ENCODE data around the gene GAL3ST2.
"Not testable (repeated sequence)": the region's sequence is repeated elsewhere in the genome, so short reads cannot be mapped to it uniquely, and the experiment has no call there.

Gene GAL3ST2

DNA sequence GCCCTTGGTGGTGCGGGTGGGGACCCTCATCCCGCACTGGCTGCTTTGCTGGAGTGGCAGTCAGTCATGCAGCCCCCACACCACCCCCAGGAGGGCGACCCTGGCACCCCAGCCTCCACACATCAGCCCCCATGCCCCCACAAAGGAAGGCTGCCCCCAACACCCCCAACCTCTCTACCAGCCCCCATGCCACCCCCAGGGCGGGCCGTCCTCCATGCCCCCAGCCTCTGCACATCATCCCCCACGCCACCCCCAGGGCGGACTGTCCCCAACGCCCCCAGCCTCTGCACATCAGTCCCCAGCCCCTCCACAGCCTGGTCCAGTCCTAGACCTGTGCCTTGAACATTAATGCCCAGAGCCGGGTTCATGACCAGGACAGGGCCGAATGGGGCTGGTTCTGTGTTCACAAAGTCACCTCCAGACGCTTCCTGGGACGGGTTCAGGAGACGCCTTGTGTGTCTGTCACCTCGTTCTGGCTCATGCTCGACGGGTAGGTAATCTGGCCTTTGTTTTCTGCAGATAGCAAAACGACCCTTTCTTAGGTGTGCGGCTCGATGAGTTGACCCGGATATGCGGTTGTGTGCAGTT lies 23.8 kb upstream of the GAL3ST2 start:
- in situ Hi-C loops (cut with MboI; ENCODE audit: low sequenced_read_pairs, unreplicated experiment) = no loop called here
- no peak for DNase-seq (ENCODE audit: low spot score)
- TF ChIP-seq CTCF (IDR thresholded peaks at IDR 0.05; ENCODE audit: borderline replicate concordance, control extremely low read depth, extremely low read depth, insufficient read depth, missing control alignments) = no peak

DNA sequence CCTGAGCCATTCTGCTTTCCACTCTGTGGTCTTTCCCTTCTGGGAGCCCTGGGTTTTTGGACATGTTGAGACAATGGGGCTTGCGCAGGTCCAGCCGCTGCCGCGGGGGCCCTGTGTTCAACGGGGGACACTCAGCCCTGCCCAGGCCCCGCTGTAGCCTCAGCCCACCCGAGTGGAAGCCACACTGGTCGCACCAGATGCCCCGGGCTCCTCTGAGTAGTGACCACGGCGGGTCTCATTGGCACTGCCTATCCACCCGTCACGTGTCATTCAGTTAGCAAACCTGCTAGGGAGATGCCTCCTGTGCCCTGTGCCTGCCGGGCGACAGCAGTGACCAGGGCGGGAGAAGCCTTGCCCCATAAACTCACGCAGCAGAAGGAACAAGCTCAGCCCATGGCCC lies 23.1 kb upstream of the GAL3ST2 start:
- TF ChIP-seq CTCF (IDR thresholded peaks at IDR 0.05; ENCODE audit: borderline replicate concordance, control extremely low read depth, extremely low read depth, insufficient read depth, missing control alignments) = no peak
- DNase-seq (ENCODE audit: low spot score) = no peak
- in situ Hi-C loops (cut with MboI; ENCODE audit: low sequenced_read_pairs, unreplicated experiment) = no loop called here

DNA sequence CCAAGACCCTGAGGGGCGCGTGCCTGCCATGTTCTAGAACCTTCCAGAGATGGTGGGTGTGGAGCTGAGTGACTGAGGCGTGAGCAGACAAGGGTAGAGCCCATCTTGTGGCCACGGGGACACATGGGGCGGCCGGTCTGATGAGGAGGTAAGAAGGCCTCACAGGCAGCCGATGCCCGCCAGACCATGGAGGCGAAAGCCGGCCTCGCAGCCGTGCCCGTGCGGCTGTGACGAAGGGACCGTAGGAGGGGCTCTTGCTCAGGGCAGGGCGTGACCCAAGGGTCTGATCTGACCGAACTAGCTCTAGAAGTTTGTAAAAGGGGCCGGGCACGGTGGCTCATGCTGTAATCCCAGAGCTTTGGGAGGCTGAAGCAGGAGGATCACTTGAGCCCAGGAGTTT lies 22.6 kb upstream of the GAL3ST2 start:
- in situ Hi-C loops (cut with MboI; ENCODE audit: low sequenced_read_pairs, unreplicated experiment) = no loop called here
- DNase-seq (ENCODE audit: low spot score) = no peak
- TF ChIP-seq CTCF (IDR thresholded peaks at IDR 0.05; ENCODE audit: borderline replicate concordance, control extremely low read depth, extremely low read depth, insufficient read depth, missing control alignments) = no peak

GRCh38 chr2:241755166-241755565 lies 21.5 kb upstream of the GAL3ST2 start:
- TF ChIP-seq CTCF (IDR thresholded peaks at IDR 0.05; ENCODE audit: borderline replicate concordance, control extremely low read depth, extremely low read depth, insufficient read depth, missing control alignments) = no peak
- DNase-seq (ENCODE audit: low spot score) = no peak
- in situ Hi-C loops (cut with MboI; ENCODE audit: low sequenced_read_pairs, unreplicated experiment) = no loop called here

GRCh38 chr2:241755777-241756176 lies 20.8 kb upstream of the GAL3ST2 start:
- TF ChIP-seq CTCF (IDR thresholded peaks at IDR 0.05; ENCODE audit: borderline replicate concordance, control extremely low read depth, extremely low read depth, insufficient read depth, missing control alignments) = no peak
- no peak for DNase-seq (ENCODE audit: low spot score)
- in situ Hi-C loops (cut with MboI; ENCODE audit: low sequenced_read_pairs, unreplicated experiment) = no loop called here

DNA sequence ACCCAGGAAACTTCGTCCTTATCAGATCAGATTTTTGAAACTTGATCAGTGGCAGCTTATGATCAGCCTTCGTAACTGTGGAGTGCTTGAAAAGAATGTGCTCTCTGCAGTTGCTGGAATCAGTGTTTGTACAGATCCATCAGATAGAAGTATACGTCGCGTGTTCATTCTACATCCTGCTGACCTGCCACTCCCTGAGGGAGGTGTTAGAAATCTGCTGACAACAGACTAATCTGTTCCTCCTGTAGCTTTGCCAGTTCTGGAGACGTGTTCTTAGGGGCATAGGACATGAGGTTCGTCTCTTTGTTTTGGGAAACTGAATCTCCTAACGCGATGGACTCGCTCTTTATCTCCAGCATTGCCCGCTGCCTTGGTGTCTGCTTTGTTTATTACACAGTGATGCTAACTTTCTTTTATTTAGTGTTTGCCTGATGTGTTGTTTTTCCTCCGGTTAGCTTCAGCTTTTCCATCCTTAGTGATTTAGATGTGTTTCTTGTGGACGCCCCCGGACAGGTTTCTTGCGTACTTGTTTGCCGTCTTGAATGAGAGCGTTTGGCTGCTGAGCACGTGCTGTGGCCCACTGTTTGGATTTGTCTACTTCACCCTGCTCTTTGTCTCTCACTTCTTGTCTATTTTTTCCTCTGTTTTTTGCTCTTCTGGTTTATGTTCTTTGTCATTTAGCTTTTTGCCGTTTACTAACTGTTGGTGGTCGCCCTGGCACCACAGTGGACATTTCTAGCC lies 17.4 kb upstream of the GAL3ST2 start:
- DNase-seq (ENCODE audit: low spot score) = no peak
- in situ Hi-C loops (cut with MboI; ENCODE audit: low sequenced_read_pairs, unreplicated experiment) = no loop called here
- no peak for TF ChIP-seq CTCF (IDR thresholded peaks at IDR 0.05; ENCODE audit: borderline replicate concordance, control extremely low read depth, extremely low read depth, insufficient read depth, missing control alignments)

- in situ Hi-C loops (cut with MboI; ENCODE audit: low sequenced_read_pairs, unreplicated experiment); DNase-seq (ENCODE audit: low spot score): not testable (repeated sequence)
Observed at GRCh38 chr2:241759893-241760292, 16.7 kb upstream of the GAL3ST2 start.
